Activated T-helper 9 cell treated with anti-CD3 and anti-CD28 coated beads, Interleukin-2, amount 50 U/mL, for 16 hours (primary cell): ENCODE data around the gene CDC42BPA.
A peak's percentile ranks its signal among the peaks of the same experiment; 100 is the strongest.

Experiments used
- DNase-seq: peaks from one replicate; pipeline ENCODE4 v3.0.0-alpha.2; 2020; ENCODE audit warnings: low read depth

Gene CDC42BPA

GRCh38 chr1:226991920-226992319 lies 326.4 kb downstream of the CDC42BPA start:
- DNase-seq = no peak

GRCh38 chr1:226990133-226990716 lies 328.1 kb downstream of the CDC42BPA start:
- DNase-seq = peak; percentile 15

GRCh38 chr1:226989085-226989920 lies 329.0 kb downstream of the CDC42BPA start:
- DNase-seq = no peak

GRCh38 chr1:226988334-226988666 lies 330.0 kb downstream of the CDC42BPA start:
- DNase-seq = no peak

GRCh38 chr1:226987623-226988333 lies 330.5 kb downstream of the CDC42BPA start:
- DNase-seq = no peak

- no peak for DNase-seq
Measured at GRCh38 chr1:226987179-226987536, 331.1 kb downstream of the CDC42BPA start.

- DNase-seq = no peak
Measured at GRCh38 chr1:226986496-226987178, 331.7 kb downstream of the CDC42BPA start.

GRCh38 chr1:226985839-226986463 lies 332.3 kb downstream of the CDC42BPA start:
- DNase-seq = no peak

GRCh38 chr1:226985239-226985838 lies 333.0 kb downstream of the CDC42BPA start:
- no peak for DNase-seq

- no peak for DNase-seq
Measured at GRCh38 chr1:226984521-226985238, 333.6 kb downstream of the CDC42BPA start.

GRCh38 chr1:226983992-226984364 lies 334.3 kb downstream of the CDC42BPA start:
- no peak for DNase-seq

- no peak for DNase-seq
Measured at GRCh38 chr1:226983247-226983991, 334.9 kb downstream of the CDC42BPA start.

GRCh38 chr1:226982451-226983177 lies 335.7 kb downstream of the CDC42BPA start:
- no peak for DNase-seq

GRCh38 chr1:226981838-226982237 lies 336.5 kb downstream of the CDC42BPA start:
- no peak for DNase-seq

GRCh38 chr1:226981386-226981817 lies 336.9 kb downstream of the CDC42BPA start:
- DNase-seq = no peak

GRCh38 chr1:226980565-226981385 lies 337.5 kb downstream of the CDC42BPA start:
- DNase-seq = no peak

GRCh38 chr1:226980122-226980560 lies 338.2 kb downstream of the CDC42BPA start:
- no peak for DNase-seq

- no peak for DNase-seq
Measured at GRCh38 chr1:226979517-226980121, 338.7 kb downstream of the CDC42BPA start.
